A204.1 (cell line): ENCODE measurements around the gene IARS2.
"Not testable (repeated sequence)": the region's sequence is repeated elsewhere in the genome, so short reads cannot be mapped to it uniquely, and the experiment has no call there.

Source experiments
- FAIRE-seq: peaks from 2 replicates; lab custom pipeline; 2012; peaks lifted over from hg19 to GRCh38; lab: Jason Lieb, UNC

The IARS2 gene

DNA sequence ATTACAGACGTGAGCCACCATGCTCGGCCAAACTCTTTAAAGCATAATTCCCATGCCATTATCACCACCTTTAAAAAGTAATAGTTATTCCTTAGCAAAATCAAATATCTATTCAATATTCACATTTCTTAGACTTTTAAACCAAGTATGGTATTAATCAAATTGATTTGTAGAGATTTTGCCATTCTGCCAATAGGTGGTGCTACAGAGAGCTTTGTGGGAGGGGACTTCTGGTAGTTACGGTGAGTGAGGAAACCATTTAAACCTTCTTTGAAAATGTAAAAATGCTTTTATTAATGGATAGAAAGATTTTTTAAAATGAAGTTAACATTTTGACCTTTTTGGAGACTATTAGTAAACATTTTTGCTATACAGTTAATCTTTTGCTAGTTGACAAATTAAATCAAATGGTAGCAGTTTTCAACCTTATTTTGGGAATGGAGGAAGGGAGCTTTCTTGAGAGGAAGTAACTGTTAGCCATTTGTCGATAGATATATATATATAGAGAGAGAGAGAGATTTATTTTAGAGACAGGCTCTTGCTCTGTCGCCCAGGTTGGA lies 19.3 kb downstream of the IARS2 start:
- no peak for FAIRE-seq

GRCh38 chr1:220119043-220119512 lies 25.1 kb downstream of the IARS2 start:
- FAIRE-seq: no peak

DNA sequence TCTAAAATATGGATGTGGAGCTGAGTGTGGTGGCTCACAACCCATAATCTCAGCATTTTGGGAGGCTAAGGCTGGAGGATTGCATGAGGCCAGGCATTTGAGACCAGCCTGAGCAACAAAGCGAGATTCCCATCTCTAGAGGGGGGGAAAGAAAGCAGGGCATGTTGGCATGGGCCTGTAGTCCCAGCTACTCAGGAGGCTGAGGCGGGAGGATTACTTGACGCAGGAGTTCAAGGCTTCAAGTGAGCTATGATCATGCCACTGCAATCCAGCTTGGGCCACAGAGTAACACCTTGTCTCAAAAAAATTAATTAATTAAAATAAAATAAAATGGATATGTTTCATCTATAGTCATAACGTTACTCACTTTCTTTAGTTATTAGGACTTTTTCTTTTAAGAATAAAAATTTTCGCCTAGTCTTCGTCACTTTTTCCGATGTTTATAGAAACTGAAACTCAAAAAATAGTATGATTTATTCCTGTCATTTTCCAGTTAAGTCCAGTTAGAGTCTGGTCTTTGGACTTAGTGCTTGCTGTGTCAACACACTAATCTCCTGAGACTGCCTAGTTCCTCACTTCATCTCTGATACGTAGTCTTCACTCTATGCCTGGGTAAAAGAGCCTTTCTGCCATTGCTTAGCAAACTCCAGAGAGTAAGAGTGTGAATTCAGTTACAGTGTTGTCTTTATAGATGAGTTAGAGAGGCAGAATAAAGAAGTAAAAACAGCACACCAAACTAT lies 28.0 kb downstream of the IARS2 start:
- FAIRE-seq: no peak

- peak; percentile 85 for FAIRE-seq
These were observed 29.1 kb downstream of the IARS2 start for GRCh38 chr1:220123066-220123465.

DNA sequence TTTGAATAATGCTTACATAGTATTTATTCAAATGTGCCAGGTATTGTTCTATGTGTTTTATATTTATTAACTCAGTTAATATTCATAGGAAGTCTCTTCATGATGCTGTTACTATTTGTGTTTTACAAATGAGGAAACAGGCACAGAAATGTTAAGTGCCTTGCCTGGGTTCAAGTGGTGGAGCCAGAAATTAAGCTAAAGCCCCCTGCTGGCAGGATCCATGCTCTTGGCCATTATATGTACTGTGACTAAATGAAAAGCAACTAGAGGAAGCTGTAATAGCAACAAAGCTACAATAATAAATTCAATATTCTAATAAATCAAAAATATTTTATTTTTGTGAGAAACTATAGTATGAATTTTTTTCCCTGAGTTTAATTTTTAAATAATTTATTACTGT lies 30.0 kb downstream of the IARS2 start:
- peak; percentile 51 for FAIRE-seq

GRCh38 chr1:220124542-220124941 lies 30.6 kb downstream of the IARS2 start:
- FAIRE-seq: no peak

DNA sequence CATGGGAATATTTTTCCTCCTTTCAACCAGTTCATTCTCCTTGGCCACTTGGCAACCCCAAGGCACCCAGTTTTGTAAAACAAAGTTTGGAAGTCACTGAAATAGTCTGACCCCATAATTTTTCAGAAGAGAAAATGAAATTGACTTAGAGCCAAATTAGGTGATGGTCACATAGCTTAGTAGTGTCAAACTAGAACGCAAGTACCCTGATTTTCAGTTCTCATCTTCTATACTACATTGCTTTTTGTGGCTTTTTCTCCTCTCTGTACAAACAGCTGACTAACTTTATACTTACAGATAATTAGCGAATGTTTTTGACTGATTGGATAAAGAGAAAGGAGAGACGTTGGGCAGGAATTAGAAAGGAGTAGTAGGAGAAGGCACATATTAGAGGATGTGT lies 33.1 kb downstream of the IARS2 start:
- FAIRE-seq: no peak

GRCh38 chr1:220129479-220130210 lies 35.7 kb downstream of the IARS2 start:
- no peak for FAIRE-seq

- FAIRE-seq: no peak
These were observed 41.8 kb downstream of the IARS2 start for GRCh38 chr1:220135755-220136154.

DNA sequence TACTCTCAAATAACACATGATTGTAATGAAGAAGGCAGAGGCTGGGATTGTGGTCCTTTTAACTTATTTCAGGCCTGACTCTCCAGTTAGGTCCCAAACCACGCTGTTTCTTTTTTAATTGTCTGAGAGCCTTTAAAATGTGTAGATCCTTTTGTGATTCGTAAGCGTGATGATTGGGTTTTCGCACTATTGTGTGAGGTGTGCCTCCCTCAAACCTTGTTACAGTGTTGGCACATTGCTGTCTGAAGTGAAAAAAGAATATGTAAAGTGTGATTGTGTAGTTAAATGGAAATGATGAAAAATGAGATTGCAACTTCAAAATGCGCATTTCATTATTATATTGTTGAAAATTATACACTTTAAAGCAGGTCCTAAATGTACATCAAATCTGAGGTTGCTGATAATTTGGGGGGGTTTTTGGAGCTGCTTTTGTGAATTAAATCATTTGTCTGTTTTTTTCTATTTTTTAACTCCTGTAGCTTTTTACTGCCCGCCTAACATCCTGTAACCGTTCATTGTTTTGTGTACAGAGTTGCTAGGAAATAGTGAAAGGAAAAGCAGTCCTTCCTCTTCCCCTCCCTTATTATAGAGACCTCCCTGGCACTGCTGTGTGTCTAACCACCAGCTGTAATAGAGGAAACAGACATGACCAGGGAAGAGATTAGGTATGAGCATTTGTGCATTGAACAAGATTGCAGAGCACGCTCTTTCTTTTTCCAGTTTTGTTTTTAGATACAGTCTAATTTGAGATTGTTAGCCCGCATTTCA lies 43.3 kb downstream of the IARS2 start:
- no peak for FAIRE-seq

DNA sequence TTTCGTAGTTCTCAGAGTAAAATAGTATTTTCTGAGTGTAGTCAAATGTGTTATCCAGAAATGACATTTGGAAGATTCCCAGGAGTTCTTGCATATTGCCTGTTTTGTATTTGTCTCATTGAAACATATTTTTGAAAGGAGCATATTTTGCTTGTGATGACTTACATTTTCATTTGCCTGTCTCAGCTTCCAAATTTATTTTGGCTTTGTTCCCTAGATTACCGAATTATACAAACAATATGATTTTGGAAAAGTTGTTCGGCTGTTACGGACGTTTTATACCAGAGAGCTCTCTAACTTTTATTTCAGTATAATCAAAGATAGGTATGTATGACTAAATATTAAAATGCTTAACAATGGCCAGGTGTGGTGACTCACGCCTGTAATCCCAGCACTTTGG lies 46.0 kb downstream of the IARS2 start:
- FAIRE-seq: no peak

DNA sequence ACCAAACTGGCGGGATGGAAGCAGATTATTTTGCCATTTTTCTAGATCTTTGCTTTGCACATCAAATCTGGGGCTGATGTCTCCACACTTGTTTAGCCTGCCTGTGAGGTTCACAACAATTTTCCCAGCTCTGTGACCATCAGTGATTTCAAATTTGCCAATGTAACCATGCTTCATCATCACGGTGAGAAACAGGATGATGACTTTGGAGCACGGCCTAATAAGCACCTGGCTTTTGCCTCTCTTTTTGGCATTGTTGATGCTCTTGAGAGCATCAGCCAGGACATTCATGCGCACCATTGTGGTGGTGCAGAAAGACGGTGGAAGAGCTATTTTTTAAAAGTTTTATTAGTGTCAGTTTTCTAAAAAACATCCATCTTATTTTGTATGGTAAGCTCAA lies 50.1 kb downstream of the IARS2 start:
- no peak for FAIRE-seq

- FAIRE-seq: no peak
These were observed 55.8 kb downstream of the IARS2 start for GRCh38 chr1:220149742-220150141.

DNA sequence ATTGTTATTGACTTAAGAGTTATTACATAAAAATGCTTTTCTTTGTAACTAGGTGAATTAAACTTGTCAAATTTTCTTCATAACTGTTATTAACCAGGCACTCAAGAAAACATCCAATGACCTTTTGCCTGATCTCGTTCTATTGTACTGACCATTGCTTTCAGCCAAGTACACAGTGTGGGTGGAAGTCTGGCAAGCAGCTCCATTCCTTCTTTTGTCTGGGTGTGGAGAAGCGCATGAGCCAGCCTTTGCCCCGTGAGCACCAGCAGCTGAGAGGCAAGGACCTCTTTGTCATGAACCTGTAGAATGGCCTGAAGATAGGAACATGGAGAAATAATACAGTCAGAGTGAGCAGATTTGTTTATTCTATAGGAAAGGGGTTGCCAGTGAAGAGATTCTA lies 57.5 kb downstream of the IARS2 start:
- FAIRE-seq: no peak

GRCh38 chr1:220153147-220153546 lies 59.2 kb downstream of the IARS2 start:
- FAIRE-seq: no peak

DNA sequence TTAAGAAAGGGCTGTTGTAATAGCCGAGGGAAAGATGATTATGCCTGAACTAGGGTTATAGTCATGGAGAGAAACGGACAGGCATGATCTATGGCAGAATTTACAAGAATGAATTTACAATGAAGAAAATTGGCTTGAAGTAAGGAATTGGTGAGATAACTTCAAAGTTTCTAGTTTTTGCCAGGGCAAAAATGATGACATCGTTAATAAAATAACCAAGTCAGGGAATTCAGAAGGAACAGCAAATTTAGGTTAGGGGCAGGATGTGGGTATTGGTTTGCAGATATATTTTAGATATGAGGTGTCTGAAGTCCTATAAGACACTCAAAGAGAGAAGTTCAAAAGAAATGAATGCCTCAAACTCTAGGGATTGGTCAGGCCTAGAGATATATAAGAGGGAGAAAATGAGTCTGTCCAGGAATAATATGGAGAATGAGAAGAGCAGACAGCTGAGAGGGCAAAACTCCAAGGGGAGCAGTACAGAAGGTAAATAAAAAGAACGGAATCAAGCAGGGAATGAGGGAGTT lies 62.8 kb downstream of the IARS2 start:
- no peak for FAIRE-seq

DNA sequence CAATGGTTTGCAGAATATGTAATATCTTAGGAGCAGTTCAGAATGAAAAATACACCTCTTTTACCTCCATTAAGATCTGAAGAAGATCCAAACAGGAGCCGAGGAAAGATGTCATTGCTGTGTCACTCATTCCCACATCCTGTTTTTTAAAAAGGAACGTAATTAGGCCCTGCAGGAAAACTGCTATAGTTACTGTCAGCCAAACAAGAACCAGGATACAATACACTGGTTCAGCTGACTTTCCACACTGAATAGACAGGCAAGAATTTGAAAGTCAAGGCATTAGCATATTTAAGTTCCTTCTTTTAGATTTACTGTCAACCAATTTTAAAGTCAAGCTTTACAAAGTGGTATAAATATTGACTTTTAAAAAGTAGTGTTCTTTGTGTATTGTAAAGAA lies 63.8 kb downstream of the IARS2 start:
- no peak for FAIRE-seq

- FAIRE-seq: not testable (repeated sequence)
These were observed 64.6 kb downstream of the IARS2 start for GRCh38 chr1:220158530-220158929.

DNA sequence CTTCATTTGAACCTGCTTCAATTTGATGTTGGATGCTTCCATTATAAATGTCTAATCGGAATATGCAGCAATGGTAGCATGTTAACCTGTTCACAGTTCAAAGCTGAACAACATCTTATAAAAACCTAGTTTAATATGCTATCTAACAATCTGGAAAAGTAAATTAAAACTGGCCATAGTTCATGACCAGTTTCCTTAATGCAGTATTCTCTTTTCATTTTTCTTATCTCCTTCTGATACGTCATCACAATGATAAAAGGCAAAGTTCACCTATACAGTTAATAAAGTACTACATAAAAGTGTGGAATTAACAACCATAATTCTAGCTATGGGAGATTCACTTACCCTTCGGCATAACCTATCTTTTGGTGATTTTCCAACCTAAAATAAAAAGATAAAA lies 65.1 kb downstream of the IARS2 start:
- FAIRE-seq: no peak

DNA sequence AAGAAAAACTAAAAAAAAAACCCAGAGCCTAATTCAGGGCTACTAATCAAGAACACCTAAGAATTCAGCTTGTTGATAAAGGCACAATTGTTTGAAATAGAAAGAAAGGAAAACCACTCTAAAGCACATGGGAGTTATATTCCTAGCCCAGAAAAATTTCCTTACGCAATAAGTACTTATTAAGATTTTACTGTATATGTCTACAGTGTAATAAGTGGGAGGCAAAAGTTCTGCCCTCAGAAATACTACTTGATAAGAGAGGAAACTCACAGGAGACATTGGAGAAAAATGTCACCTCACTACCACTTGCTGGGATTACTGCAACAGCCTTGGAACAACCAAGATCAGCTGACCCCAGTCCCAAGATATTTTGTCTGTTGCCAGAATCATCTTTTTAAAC lies 66.1 kb downstream of the IARS2 start:
- FAIRE-seq: no peak

- FAIRE-seq: no peak
These were observed 70.2 kb downstream of the IARS2 start for GRCh38 chr1:220164116-220164515.

- FAIRE-seq: no peak
These were observed 70.6 kb downstream of the IARS2 start for GRCh38 chr1:220164517-220164916.

DNA sequence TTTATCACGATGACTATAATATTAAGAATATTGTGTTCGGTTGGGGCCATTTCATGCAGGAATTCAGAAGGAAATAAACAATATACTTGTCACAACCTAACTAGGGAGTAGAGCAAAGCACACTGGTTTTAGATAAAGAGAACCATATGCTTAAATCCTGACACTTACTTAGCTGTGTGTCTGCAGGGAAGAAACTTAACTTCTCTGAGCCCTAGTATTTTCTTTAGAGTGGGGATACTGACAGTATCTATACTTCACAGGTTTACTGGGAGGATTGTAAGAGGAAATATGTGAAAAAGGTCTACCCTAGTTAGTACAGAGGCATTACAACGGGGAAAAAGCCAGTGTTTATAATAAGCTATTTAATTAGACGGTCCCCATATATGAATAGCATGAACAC lies 72.9 kb downstream of the IARS2 start:
- no peak for FAIRE-seq
